GM12891 (cell line): ENCODE results near the gene VAMP5.

Source experiments
- POLR2A ChIP-seq: IDR thresholded peaks from 2 replicates; pipeline ENCODE4 v1.6.1; 2011; ENCODE audit warnings: low read depth, low read length, control low read depth
- POLR2AphosphoS5 ChIP-seq: IDR thresholded peaks from 2 replicates; pipeline ENCODE4 v1.6.1; 2011; ENCODE audit warnings: low read depth, low read length, control low read depth
- SPI1 ChIP-seq: IDR thresholded peaks from 2 replicates; pipeline ENCODE4 v1.6.1; 2011; ENCODE audit warnings: low read depth, low read length, control low read depth

- TF ChIP-seq POLR2AphosphoS5 (no peak), POLR2A (no peak), SPI1 (no peak)
Measured at GRCh38 chr2:85560812-85561279, 23.4 kb upstream of the VAMP5 start.
